Choroid plexus epithelial cell (primary cell): ENCODE measurements around the gene PLA2G7.

ENCODE experiments used
- DNase-seq: peaks from one replicate; pipeline ENCODE4 v3.0.0-alpha.2; 2010; ENCODE audit warnings: low read depth
- H3K4me3 ChIP-seq: 2 replicates; pipeline ENCODE4 v1.5.1; 2011; ENCODE audit warnings: low read depth, mild to moderate bottlenecking, control low read depth, low read length, moderate library complexity
- TF ChIP-seq, protein P1 (sequence below): conservative IDR thresholded peaks from 2 replicates; pipeline ENCODE4 v1.5.1; 2011; ENCODE audit warnings: low read depth, mild to moderate bottlenecking, control low read depth, inconsistent platforms, low read length, moderate library complexity

Gene PLA2G7

GRCh38 chr6:46758960-46759753 is 24.0 kb upstream of the PLA2G7 start:
- DNase-seq, result no peak
- no peak overlapping the region for H3K4me3 ChIP-seq
- TF ChIP-seq, protein P1, sequence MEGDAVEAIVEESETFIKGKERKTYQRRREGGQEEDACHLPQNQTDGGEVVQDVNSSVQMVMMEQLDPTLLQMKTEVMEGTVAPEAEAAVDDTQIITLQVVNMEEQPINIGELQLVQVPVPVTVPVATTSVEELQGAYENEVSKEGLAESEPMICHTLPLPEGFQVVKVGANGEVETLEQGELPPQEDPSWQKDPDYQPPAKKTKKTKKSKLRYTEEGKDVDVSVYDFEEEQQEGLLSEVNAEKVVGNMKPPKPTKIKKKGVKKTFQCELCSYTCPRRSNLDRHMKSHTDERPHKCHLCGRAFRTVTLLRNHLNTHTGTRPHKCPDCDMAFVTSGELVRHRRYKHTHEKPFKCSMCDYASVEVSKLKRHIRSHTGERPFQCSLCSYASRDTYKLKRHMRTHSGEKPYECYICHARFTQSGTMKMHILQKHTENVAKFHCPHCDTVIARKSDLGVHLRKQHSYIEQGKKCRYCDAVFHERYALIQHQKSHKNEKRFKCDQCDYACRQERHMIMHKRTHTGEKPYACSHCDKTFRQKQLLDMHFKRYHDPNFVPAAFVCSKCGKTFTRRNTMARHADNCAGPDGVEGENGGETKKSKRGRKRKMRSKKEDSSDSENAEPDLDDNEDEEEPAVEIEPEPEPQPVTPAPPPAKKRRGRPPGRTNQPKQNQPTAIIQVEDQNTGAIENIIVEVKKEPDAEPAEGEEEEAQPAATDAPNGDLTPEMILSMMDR, result no peak

GRCh38 chr6:46757214-46757596 is 22.0 kb upstream of the PLA2G7 start:
- no peak for DNase-seq
- H3K4me3 ChIP-seq, result no peak overlapping the region
- TF ChIP-seq, protein P1, result no peak

DNA sequence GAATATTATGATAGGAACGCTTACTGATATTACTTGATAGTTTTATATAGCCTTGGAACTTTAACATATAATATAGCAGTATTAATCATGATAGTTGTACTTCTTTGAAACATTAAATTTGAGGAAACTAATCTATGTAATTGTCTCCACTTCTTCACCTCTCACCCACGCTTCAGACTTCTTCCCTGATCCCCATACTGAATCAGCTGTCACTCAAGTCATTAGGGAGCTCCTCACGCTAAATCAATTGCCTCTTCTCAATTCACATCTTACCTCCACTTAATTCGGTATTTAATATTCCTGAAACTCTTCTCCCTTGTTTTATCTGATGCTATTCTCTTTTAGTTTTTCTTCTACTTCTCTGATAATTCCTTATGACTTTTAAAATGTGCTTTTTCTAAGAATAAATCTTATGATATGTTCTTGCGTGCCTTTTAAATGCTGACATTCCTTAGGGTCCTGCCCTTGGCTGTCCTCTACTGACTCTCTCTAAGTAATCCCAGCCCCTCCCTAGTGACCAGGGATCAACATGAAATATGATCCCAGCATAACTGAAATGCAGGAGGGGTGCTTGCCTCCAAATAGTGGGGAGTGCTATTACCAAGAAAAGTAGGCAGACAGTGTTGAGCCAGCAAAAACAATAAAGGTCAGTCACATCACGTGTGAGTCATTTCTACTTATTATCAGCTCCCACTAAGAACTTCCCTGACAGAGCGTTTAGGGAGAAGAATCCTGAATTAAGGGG is 21.5 kb upstream of the PLA2G7 start:
- H3K4me3 ChIP-seq, result no peak overlapping the region
- TF ChIP-seq, protein P1, result no peak
- DNase-seq, result no peak

- TF ChIP-seq, protein P1, result no peak
- no peak for DNase-seq
- H3K4me3 ChIP-seq, result no peak overlapping the region
These were observed 20.7 kb upstream of the PLA2G7 start for GRCh38 chr6:46755865-46756264.

- DNase-seq, result no peak
- no peak overlapping the region for H3K4me3 ChIP-seq
- TF ChIP-seq, protein P1, result no peak
These were observed 16.5 kb upstream of the PLA2G7 start for GRCh38 chr6:46751658-46752057.

DNA sequence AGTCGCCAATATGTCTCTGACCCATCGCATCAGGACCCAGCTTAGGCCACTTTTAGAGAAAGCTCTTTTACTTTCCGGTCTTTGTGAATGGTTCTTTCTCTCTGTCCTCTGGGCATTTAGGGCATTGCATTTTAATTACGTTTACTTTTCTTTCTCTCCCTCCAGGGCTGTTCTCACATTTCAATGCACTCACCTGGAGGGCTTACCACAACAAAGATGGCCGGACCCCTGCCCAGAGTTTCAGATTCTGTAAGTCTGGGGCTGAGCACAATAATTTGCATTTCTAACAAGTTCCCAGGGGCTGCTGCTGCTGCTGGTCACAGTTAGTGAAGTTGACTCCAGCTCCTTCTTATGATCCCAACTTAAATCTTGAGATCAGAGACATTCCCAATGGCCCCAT is 14.6 kb upstream of the PLA2G7 start:
- no peak for DNase-seq
- no peak overlapping the region for H3K4me3 ChIP-seq
- TF ChIP-seq, protein P1, result no peak
